SK-N-SH treated with all-trans-retinoic acid at 6 μM for 48 hours (cell line): ENCODE results near the gene CYTIP.

Source experiments
- ATAC-seq: fragments of 200-7000 bp; cut with Tn5 transposase; 3 replicates; pipeline ENCODE4 v1.9.1; 2020; ENCODE audit warnings: mild to moderate bottlenecking, moderate library complexity
- ARNTL ChIP-seq: fragments of 450-650 bp; formaldehyde crosslinking; IDR thresholded peaks from 2 replicates; pipeline ENCODE4 v1.5.0; 2020; ENCODE audit warnings: low read depth, mild to moderate bottlenecking, moderate library complexity, borderline replicate concordance
- BACH2 ChIP-seq: fragments of 250-450 bp; sonication (Bioruptor Pico); IDR thresholded peaks from 2 replicates; pipeline ENCODE4 v1.9.0; 2021; ENCODE audit warnings: mild to moderate bottlenecking, borderline replicate concordance
- CREB5 ChIP-seq: fragments of 250-450 bp; sonication (Bioruptor Pico); IDR thresholded peaks from 2 replicates; pipeline ENCODE4 v1.5.1; 2020; ENCODE audit warnings: low read depth, mild to moderate bottlenecking, moderate library complexity
- CSDC2 ChIP-seq: fragments of 250-450 bp; sonication (Bioruptor Pico); IDR thresholded peaks from 2 replicates; pipeline ENCODE4 v1.5.0; 2020; ENCODE audit warnings: mild to moderate bottlenecking, moderate library complexity
- CSRNP3 ChIP-seq: fragments of 250-450 bp; sonication (Bioruptor Pico); IDR thresholded peaks from 2 replicates; pipeline ENCODE4 v1.5.1; 2021; ENCODE audit warnings: mild to moderate bottlenecking, moderate library complexity
- ESRRG ChIP-seq: fragments of 250-450 bp; sonication (Bioruptor Pico); IDR thresholded peaks from 2 replicates; pipeline ENCODE4 v1.6.1; 2021; ENCODE audit warnings: mild to moderate bottlenecking
- GLIS3 ChIP-seq: fragments of 250-450 bp; sonication (Bioruptor Pico); IDR thresholded peaks from 2 replicates; pipeline ENCODE4 v1.5.0; 2020; ENCODE audit warnings: mild to moderate bottlenecking, moderate library complexity
- OSR1 ChIP-seq: fragments of 250-450 bp; sonication (Bioruptor Pico); IDR thresholded peaks from 2 replicates; pipeline ENCODE4 v1.8.0; 2022; ENCODE audit warnings: moderate library complexity, mild to moderate bottlenecking, inconsistent platforms
- PATZ1 ChIP-seq: fragments of 250-450 bp; sonication (Bioruptor Pico); IDR thresholded peaks from 2 replicates; pipeline ENCODE4 v1.8.0; 2020; ENCODE audit warnings: mild to moderate bottlenecking, moderate library complexity, borderline replicate concordance
- POU6F1 ChIP-seq: fragments of 250-450 bp; sonication (Bioruptor Pico); IDR thresholded peaks from 2 replicates; pipeline ENCODE4 v1.8.0; 2021; ENCODE audit warnings: low read depth, mild to moderate bottlenecking, moderate library complexity, borderline replicate concordance
- PPARA ChIP-seq: fragments of 250-450 bp; sonication (Bioruptor Pico); IDR thresholded peaks from 2 replicates; pipeline ENCODE4 v1.5.0; 2020; ENCODE audit warnings: mild to moderate bottlenecking, borderline replicate concordance
- SNAI2 ChIP-seq: fragments of 250-450 bp; sonication (Bioruptor Pico); IDR thresholded peaks from 2 replicates; pipeline ENCODE4 v1.5.0; 2020; ENCODE audit warnings: mild to moderate bottlenecking, moderate library complexity
- TCF4 ChIP-seq: fragments of 250-450 bp; sonication (Bioruptor Pico); IDR thresholded peaks from 2 replicates; pipeline ENCODE4 v1.8.0; 2021; ENCODE audit warnings: mild to moderate bottlenecking, moderate library complexity, borderline replicate concordance
- TSHZ2 ChIP-seq: fragments of 250-450 bp; sonication (Bioruptor Pico); IDR thresholded peaks from 2 replicates; pipeline ENCODE4 v1.5.0; 2020; ENCODE audit warnings: mild to moderate bottlenecking, moderate library complexity
- ZC3H10 ChIP-seq: fragments of 250-450 bp; sonication (Bioruptor Pico); IDR thresholded peaks from 2 replicates; pipeline ENCODE4 v1.5.1; 2021; ENCODE audit warnings: mild to moderate bottlenecking, moderate library complexity
- ZFP3 ChIP-seq: fragments of 250-450 bp; sonication (Bioruptor Pico); IDR thresholded peaks from 2 replicates; pipeline ENCODE4 v1.5.0; 2020; ENCODE audit warnings: mild to moderate bottlenecking, moderate library complexity
- ZFP30 ChIP-seq: fragments of 450-650 bp; formaldehyde crosslinking; IDR thresholded peaks from 2 replicates; pipeline ENCODE4 v1.5.0; 2022; ENCODE audit warnings: mild to moderate bottlenecking, moderate library complexity
- ZNF70 ChIP-seq: fragments of 450-650 bp; formaldehyde crosslinking; IDR thresholded peaks from 2 replicates; pipeline ENCODE4 v1.5.0; 2020; ENCODE audit warnings: mild to moderate bottlenecking, moderate library complexity
- ZNF8 ChIP-seq: fragments of 450-650 bp; formaldehyde crosslinking; IDR thresholded peaks from 2 replicates; pipeline ENCODE4 v1.5.0; 2020; ENCODE audit warnings: mild to moderate bottlenecking, moderate library complexity

Gene CYTIP

GRCh38 chr2:157438863-157439823 lies 4.7 kb downstream of the CYTIP start:
- peak; percentile 72; the same call in 1 of the 2 replicates for TF ChIP-seq TCF4 (CRISPR knock-in tag)
- TF ChIP-seq ZFP3 (CRISPR knock-in tag): no peak
- ATAC-seq: peak; percentile 44; the same call in 2 of the 3 replicates

GRCh38 chr2:157433394-157433793 lies 10.5 kb downstream of the CYTIP start:
- TF ChIP-seq BACH2 (CRISPR knock-in tag) (no peak), ZNF70 (no peak), SNAI2 (CRISPR knock-in tag) (no peak), OSR1 (CRISPR knock-in tag) (no peak), ZFP30 (CRISPR knock-in tag) (no peak), PATZ1 (CRISPR knock-in tag) (no peak), ARNTL (no peak), GLIS3 (CRISPR knock-in tag) (no peak), ESRRG (no peak), POU6F1 (CRISPR knock-in tag) (no peak), ZC3H10 (CRISPR knock-in tag) (no peak), PPARA (CRISPR knock-in tag) (no peak)
- no peak for ATAC-seq

GRCh38 chr2:157432475-157433106 lies 11.3 kb downstream of the CYTIP start:
- TF ChIP-seq GLIS3 (CRISPR knock-in tag): no peak
- no peak for TF ChIP-seq BACH2 (CRISPR knock-in tag)
- no peak for TF ChIP-seq ZC3H10 (CRISPR knock-in tag)
- TF ChIP-seq CSDC2 (CRISPR knock-in tag): no peak
- no peak for TF ChIP-seq TSHZ2 (CRISPR knock-in tag)
- TF ChIP-seq TCF4 (CRISPR knock-in tag): no peak
- no peak for TF ChIP-seq CSRNP3 (CRISPR knock-in tag)
- TF ChIP-seq, all 23 proteins: peak for 0
- ATAC-seq: no peak

GRCh38 chr2:157431176-157431575 lies 12.7 kb downstream of the CYTIP start:
- ATAC-seq: no peak
- TF ChIP-seq PATZ1 (CRISPR knock-in tag) (no peak), POU6F1 (CRISPR knock-in tag) (no peak), ZNF8 (CRISPR knock-in tag) (no peak), CSRNP3 (CRISPR knock-in tag) (no peak), OSR1 (CRISPR knock-in tag) (no peak), CREB5 (CRISPR knock-in tag) (no peak), ZNF70 (no peak)
